ENCODE measurements around the gene INF2.

INF2 gene

GRCh38 chr14:104718871-104719270, 29.5 kb downstream of the INF2 start:
- TF ChIP-seq YY1 (IDR thresholded peaks at IDR 0.05; ENCODE audit: low read depth), result no peak
- no peak for TF ChIP-seq TCF12 (IDR thresholded peaks at IDR 0.05; ENCODE audit: low read depth)
- TF ChIP-seq, protein P1, sequence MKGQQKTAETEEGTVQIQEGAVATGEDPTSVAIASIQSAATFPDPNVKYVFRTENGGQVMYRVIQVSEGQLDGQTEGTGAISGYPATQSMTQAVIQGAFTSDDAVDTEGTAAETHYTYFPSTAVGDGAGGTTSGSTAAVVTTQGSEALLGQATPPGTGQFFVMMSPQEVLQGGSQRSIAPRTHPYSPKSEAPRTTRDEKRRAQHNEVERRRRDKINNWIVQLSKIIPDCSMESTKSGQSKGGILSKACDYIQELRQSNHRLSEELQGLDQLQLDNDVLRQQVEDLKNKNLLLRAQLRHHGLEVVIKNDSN (IDR thresholded peaks at IDR 0.05), result no peak
- no peak for TF ChIP-seq CEBPB (IDR thresholded peaks at IDR 0.05)
- TF ChIP-seq NFIC (IDR thresholded peaks at IDR 0.05), result no peak
- no peak for TF ChIP-seq FOXM1 (IDR thresholded peaks at IDR 0.05; ENCODE audit: borderline replicate concordance, low read depth)
- no peak for TF ChIP-seq TAF1 (IDR thresholded peaks at IDR 0.05; ENCODE audit: low read depth)
- TF ChIP-seq CREB1 (IDR thresholded peaks at IDR 0.05; ENCODE audit: low read depth), result no peak
- TF ChIP-seq REST (IDR thresholded peaks at IDR 0.05; ENCODE audit: low read depth), result no peak
- no peak for TF ChIP-seq TEAD4 (IDR thresholded peaks at IDR 0.05)
- TF ChIP-seq, protein P2, sequence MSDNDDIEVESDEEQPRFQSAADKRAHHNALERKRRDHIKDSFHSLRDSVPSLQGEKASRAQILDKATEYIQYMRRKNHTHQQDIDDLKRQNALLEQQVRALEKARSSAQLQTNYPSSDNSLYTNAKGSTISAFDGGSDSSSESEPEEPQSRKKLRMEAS (IDR thresholded peaks at IDR 0.05), result no peak
- TF ChIP-seq EP300 (IDR thresholded peaks at IDR 0.05; ENCODE audit: borderline replicate concordance), result no peak
- TF ChIP-seq ZBTB7A (IDR thresholded peaks at IDR 0.05; ENCODE audit: low read depth), result no peak
- no peak for TF ChIP-seq RAD21 (IDR thresholded peaks at IDR 0.05; ENCODE audit: low read depth)

GRCh38 chr14:104719343-104719742, 29.9 kb downstream of the INF2 start:
- TF ChIP-seq ZBTB7A (IDR thresholded peaks at IDR 0.05; ENCODE audit: low read depth), result no peak
- no peak for TF ChIP-seq TCF12 (IDR thresholded peaks at IDR 0.05; ENCODE audit: low read depth)
- no peak for TF ChIP-seq EP300 (IDR thresholded peaks at IDR 0.05; ENCODE audit: borderline replicate concordance)
- no peak for TF ChIP-seq TEAD4 (IDR thresholded peaks at IDR 0.05)
- TF ChIP-seq FOXM1 (IDR thresholded peaks at IDR 0.05; ENCODE audit: borderline replicate concordance, low read depth), result no peak
- TF ChIP-seq, protein P2 (IDR thresholded peaks at IDR 0.05), result no peak
- TF ChIP-seq YY1 (IDR thresholded peaks at IDR 0.05; ENCODE audit: low read depth), result no peak
- no peak for TF ChIP-seq NFIC (IDR thresholded peaks at IDR 0.05)
- no peak for TF ChIP-seq EGR1 (IDR thresholded peaks at IDR 0.05)
- no peak for TF ChIP-seq REST (IDR thresholded peaks at IDR 0.05; ENCODE audit: low read depth)
- no peak for TF ChIP-seq CEBPB (IDR thresholded peaks at IDR 0.05)
- no peak for TF ChIP-seq TAF1 (IDR thresholded peaks at IDR 0.05; ENCODE audit: low read depth)

DNA sequence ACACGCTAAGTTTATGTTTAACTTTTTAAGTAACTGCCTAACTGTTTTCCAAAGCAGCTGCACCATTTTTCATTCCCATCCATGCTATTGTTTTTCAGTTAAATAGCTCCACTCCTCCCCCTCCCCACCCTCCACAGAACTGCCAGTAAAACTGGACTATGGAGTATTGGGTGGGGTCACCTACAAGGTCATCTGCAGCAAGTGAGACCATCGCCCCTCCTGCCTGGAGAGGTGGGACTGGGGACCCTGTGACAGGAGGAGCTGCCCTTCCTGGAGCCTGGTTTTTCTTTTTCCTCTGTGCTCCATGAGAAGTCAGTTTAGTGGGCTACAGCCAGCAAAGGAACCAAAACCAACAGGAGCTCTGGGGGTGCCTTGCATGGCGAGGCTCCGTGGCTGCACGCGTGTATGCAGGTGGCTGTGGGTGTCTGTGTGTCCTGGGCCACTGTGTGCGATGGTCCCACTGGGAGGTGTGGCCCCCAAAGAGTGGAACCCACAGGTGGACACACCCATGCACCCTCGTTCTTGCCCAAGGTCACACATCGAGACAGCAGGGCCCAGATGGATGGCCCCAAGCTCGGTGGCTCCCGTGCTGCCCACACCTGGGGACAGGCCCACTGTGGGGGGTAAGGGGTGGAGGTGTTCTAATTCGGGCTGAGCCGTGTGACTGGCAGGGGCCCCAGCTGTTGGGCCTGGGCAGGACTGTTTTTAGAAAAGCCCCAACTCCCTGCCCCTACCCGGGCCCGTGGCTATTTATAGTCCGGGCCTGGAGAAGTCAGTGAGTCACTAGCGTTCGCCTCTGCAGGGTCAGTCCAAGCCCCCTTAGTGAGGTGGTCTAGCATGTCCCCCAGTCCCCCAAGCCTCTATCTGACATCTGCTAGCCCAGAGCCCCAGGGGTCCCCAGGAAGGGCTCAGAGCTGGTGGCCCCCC, 32.4 kb downstream of the INF2 start:
- no peak for TF ChIP-seq TCF12 (IDR thresholded peaks at IDR 0.05; ENCODE audit: low read depth)
- TF ChIP-seq EP300 (IDR thresholded peaks at IDR 0.05; ENCODE audit: borderline replicate concordance), result no peak
- no peak for TF ChIP-seq NFIC (IDR thresholded peaks at IDR 0.05)
- no peak for TF ChIP-seq REST (IDR thresholded peaks at IDR 0.05; ENCODE audit: low read depth)
- no peak for TF ChIP-seq CREB1 (IDR thresholded peaks at IDR 0.05; ENCODE audit: low read depth)
- no peak for TF ChIP-seq YY1 (IDR thresholded peaks at IDR 0.05; ENCODE audit: low read depth)
- no peak for TF ChIP-seq TEAD4 (IDR thresholded peaks at IDR 0.05)
- TF ChIP-seq TAF1 (IDR thresholded peaks at IDR 0.05; ENCODE audit: low read depth), result no peak
- no peak for TF ChIP-seq ZBTB7A (IDR thresholded peaks at IDR 0.05; ENCODE audit: low read depth)
- TF ChIP-seq, protein P2 (IDR thresholded peaks at IDR 0.05), result no peak
- TF ChIP-seq, protein P1 (IDR thresholded peaks at IDR 0.05), result no peak
- TF ChIP-seq CEBPB (IDR thresholded peaks at IDR 0.05), result no peak
- TF ChIP-seq RAD21 (IDR thresholded peaks at IDR 0.05; ENCODE audit: low read depth), result no peak
- TF ChIP-seq FOXM1 (IDR thresholded peaks at IDR 0.05; ENCODE audit: borderline replicate concordance, low read depth), result no peak
- no peak for TF ChIP-seq EGR1 (IDR thresholded peaks at IDR 0.05)

All from Ishikawa (cell line).